Spleen (tissue), 7 donors: Measurements from ENCODE around the gene ATP5IF1.

Source experiments
- POLR2A ChIP-seq, 3 donors: fragments of 450-650 bp; IDR thresholded peaks; one replicate each; pipeline ENCODE4 v1.5.1; 2017; ENCODE audit warnings: antibody characterized with exemption in 3 of 3, mild to moderate bottlenecking in 1 of 3
- TF ChIP-seq, protein P1 (sequence below), 11 experiments: fragments of 200-600 bp in 7 of 11; fragments of 450-650 bp in 4 of 11; sonication (generic) in 4 of 11; IDR thresholded peaks in 8 of 11; conservative IDR thresholded peaks in 3 of 11; 1 replicate in 7 of 11; 2 replicates in 4 of 11; pipeline versions ENCODE4 v1.4.0 to v1.8.0; 2016 to 2021; ENCODE audit warnings: antibody characterized with exemption in 11 of 11, inconsistent platforms in 4 of 11, mild to moderate bottlenecking in 1 of 11
- donor health status: DM: no; HTN: no; CAD: no; lungs with moderate emphysema.
- donor health status: DM: no; HTN: no; CAD: no.
- donor health status: DM: no; HTN: no; CAD: no.

DNA sequence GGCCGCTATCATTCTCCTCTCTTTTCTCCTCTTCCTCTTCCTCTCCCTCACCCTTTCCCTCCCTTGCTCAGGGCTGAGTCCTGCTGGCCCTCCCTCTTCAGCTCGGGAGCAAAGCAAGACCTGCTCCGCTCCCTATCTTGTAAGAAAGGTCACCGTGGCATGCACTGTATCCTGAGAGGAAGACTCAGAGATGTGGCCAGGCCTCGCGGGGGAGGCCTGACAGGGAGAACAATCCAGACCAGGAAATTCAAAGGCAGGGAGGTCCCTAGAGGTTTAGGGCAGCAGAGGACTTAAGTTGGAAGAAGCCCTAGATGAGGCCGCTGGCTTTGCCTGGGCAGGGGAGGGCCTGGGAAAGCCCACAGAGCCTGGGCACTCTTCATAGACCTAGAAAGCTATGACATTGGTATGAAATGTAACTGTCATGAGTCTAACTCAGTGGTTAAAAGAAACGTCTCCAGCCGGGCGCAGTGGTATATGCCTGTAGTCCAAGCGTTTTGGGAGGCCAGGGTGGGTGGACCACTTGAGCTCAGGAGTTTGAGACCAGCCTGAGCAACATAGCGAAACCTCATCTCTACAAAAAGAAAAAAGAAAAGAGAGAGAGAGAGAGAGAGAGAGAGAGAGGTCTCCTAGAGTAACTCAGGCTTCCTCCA lies 44.8 kb upstream of the ATP5IF1 start:
- TF ChIP-seq, protein P1, sequence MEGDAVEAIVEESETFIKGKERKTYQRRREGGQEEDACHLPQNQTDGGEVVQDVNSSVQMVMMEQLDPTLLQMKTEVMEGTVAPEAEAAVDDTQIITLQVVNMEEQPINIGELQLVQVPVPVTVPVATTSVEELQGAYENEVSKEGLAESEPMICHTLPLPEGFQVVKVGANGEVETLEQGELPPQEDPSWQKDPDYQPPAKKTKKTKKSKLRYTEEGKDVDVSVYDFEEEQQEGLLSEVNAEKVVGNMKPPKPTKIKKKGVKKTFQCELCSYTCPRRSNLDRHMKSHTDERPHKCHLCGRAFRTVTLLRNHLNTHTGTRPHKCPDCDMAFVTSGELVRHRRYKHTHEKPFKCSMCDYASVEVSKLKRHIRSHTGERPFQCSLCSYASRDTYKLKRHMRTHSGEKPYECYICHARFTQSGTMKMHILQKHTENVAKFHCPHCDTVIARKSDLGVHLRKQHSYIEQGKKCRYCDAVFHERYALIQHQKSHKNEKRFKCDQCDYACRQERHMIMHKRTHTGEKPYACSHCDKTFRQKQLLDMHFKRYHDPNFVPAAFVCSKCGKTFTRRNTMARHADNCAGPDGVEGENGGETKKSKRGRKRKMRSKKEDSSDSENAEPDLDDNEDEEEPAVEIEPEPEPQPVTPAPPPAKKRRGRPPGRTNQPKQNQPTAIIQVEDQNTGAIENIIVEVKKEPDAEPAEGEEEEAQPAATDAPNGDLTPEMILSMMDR (IDR thresholded peaks at IDR 0.05 in 8 of 11, conservative IDR thresholded peaks at IDR 0.05 in 3 of 11), result no peak
- no peak for TF ChIP-seq POLR2A (IDR thresholded peaks at IDR 0.05)
